ENCODE results near the gene WIZ.

Gene WIZ

GRCh38 chr19:15466851-15467733 lies 17.3 kb upstream of the WIZ start:
- no peak for DNase-seq

- DNase-seq = no peak
Measured at GRCh38 chr19:15464394-15465385, 14.9 kb upstream of the WIZ start, which contains the start of gene RASAL3. RASAL3 (minus strand) TSS chr19:15464544; CDS start chr19:15464358, 186 bp downstream.

GRCh38 chr19:15463861-15464371 lies 14.2 kb upstream of the WIZ start:
- DNase-seq = no peak

- no peak for DNase-seq
Measured at GRCh38 chr19:15461694-15462093, 11.9 kb upstream of the WIZ start.

GRCh38 chr19:15457701-15458484 lies 8.1 kb upstream of the WIZ start:
- DNase-seq = no peak

GRCh38 chr19:15456871-15457700 lies 7.3 kb upstream of the WIZ start:
- DNase-seq = no peak

GRCh38 chr19:15456441-15456840 lies 6.7 kb upstream of the WIZ start:
- no peak for DNase-seq

- DNase-seq = no peak
Measured at GRCh38 chr19:15455996-15456395, 6.2 kb upstream of the WIZ start.

- no peak for DNase-seq
Measured at GRCh38 chr19:15453906-15454860, 4.4 kb upstream of the WIZ start.

GRCh38 chr19:15453091-15453578 lies 3.4 kb upstream of the WIZ start:
- DNase-seq = no peak

- DNase-seq = peak; percentile 77
Measured at GRCh38 chr19:15452111-15453047, 2.6 kb upstream of the WIZ start.

GRCh38 chr19:15450528-15450890 lies 753 bp upstream of the WIZ start:
- no peak for DNase-seq

GRCh38 chr19:15448778-15449619 lies 757 bp downstream of the WIZ start:
- peak; percentile 9 for DNase-seq

GRCh38 chr19:15448044-15448777 lies 1.5 kb downstream of the WIZ start:
- DNase-seq = no peak

GRCh38 chr19:15447057-15447456 lies 2.7 kb downstream of the WIZ start:
- DNase-seq = no peak

GRCh38 chr19:15445807-15446376 lies 3.9 kb downstream of the WIZ start:
- DNase-seq = no peak

- no peak for DNase-seq
Measured at GRCh38 chr19:15445227-15445605, 4.5 kb downstream of the WIZ start.
